ENCODE measurements around the gene PPDPF.

- TF ChIP-seq EZH2 (IDR thresholded peaks at IDR 0.05; ENCODE audit: low read length, missing control alignments), result no peak
- TF ChIP-seq CTCF (conservative IDR thresholded peaks at IDR 0.05 in 1 of 2, IDR thresholded peaks at IDR 0.05 in 1 of 2; ENCODE audit: low read depth in 1 of 2, low read length in 2 of 2), result no peak
These were observed 503 bp downstream of the PPDPF start for GRCh38 chr20:63520934-63521601.
